Gastrocnemius medialis (tissue), 4 donors: Measurements from ENCODE around the gene TEKT1. TPM values are rescaled to one million over a fixed set of nuclear protein-coding genes. Genes with fewer than 3 reads are reported as not detected.
"Not testable (repeated sequence)": the region's sequence is repeated elsewhere in the genome, so short reads cannot be mapped to it uniquely, and the experiment has no call there.

Source experiments
- ATAC-seq, 2 donors: fragments of 150-250 bp; one replicate each; pipeline ENCODE4 v1.9.1; 2016
- DNase-seq, 2 donors: peaks; one replicate each; pipeline ENCODE4 v3.0.0-alpha.2; 2019
- H3K27ac ChIP-seq, 4 donors: fragments of 200-600 bp; sonication (generic); 1 replicate in 1 of 4; 2 replicates in 3 of 4; pipeline ENCODE4 v1.5.1; 2016 to 2018; ENCODE audit warnings: mild to moderate bottlenecking in 2 of 4, moderate library complexity in 1 of 4
- H3K27me3 ChIP-seq, 3 donors: fragments of 200-600 bp; sonication (generic) in 2 of 3; 1 replicate in 1 of 3; 2 replicates in 2 of 3; pipeline versions ENCODE4 v1.5.1 to v1.6.0; 2016 to 2019; ENCODE audit warnings: mild to moderate bottlenecking in 1 of 3, moderate library complexity in 1 of 3
- H3K36me3 ChIP-seq, 2 donors: fragments of 200-600 bp; sonication (generic) in 1 of 2; one replicate each; pipeline ENCODE4 v1.5.1; 2017 to 2018
- H3K4me1 ChIP-seq, 2 donors: fragments of 200-600 bp; sonication (generic) in 1 of 2; one replicate each; pipeline ENCODE4 v1.5.1; 2016 to 2017; ENCODE audit warnings: mild to moderate bottlenecking in 2 of 2
- H3K4me3 ChIP-seq, 4 donors: fragments of 200-600 bp; sonication (generic) in 3 of 4; 1 replicate in 1 of 4; 2 replicates in 3 of 4; pipeline ENCODE4 v1.5.1; 2016 to 2019; ENCODE audit warnings: mild to moderate bottlenecking in 2 of 4
- H3K9me3 ChIP-seq, 3 donors: fragments of 200-600 bp; sonication (generic) in 2 of 3; 1 replicate in 1 of 3; 2 replicates in 2 of 3; pipeline ENCODE4 v1.5.1; 2016 to 2019
- POLR2A ChIP-seq, 2 donors: fragments of 450-650 bp; IDR thresholded peaks; one replicate each; pipeline ENCODE4 v1.6.1; 2017; ENCODE audit warnings: antibody characterized with exemption in 2 of 2, mild to moderate bottlenecking in 2 of 2, moderate library complexity in 2 of 2
- in situ Hi-C, 4 donors: fragments of 200-750 bp; cut with MboI; loops; one replicate each; pipeline versions ENCODE4 v1.15.0 to v1.8.0; 2017; ENCODE audit warnings: low sequenced_read_pairs in 4 of 4
- intact Hi-C: fragments of 100-400 bp; cut with DNase I; formaldehyde crosslinking; loops from one replicate; pipeline ENCODE4 v1.15.1; 2023; ENCODE audit warnings: low total_unique reads
- total RNA-seq, 4 donors: library from RNA; depleted of rRNA; stranded (reverse); fragments of >200 nt; gene quantifications; one replicate each; pipeline versions ENCODE4 v1.1.0 to v1.2.3, GENCODE V29; 2016
- TF ChIP-seq, protein P1 (sequence below), 5 experiments: fragments of 450-650 bp in 3 of 5; fragments of 200-600 bp in 2 of 5; sonication (generic) in 2 of 5; IDR thresholded peaks in 4 of 5; conservative IDR thresholded peaks in 1 of 5; 1 replicate in 4 of 5; 2 replicates in 1 of 5; pipeline ENCODE4 v1.5.1; 2016 to 2019; ENCODE audit warnings: antibody characterized with exemption in 5 of 5, mild to moderate bottlenecking in 3 of 5, moderate library complexity in 3 of 5

TEKT1 gene
- total RNA-seq, 4 donors from 2014 or later, result not detected

DNA sequence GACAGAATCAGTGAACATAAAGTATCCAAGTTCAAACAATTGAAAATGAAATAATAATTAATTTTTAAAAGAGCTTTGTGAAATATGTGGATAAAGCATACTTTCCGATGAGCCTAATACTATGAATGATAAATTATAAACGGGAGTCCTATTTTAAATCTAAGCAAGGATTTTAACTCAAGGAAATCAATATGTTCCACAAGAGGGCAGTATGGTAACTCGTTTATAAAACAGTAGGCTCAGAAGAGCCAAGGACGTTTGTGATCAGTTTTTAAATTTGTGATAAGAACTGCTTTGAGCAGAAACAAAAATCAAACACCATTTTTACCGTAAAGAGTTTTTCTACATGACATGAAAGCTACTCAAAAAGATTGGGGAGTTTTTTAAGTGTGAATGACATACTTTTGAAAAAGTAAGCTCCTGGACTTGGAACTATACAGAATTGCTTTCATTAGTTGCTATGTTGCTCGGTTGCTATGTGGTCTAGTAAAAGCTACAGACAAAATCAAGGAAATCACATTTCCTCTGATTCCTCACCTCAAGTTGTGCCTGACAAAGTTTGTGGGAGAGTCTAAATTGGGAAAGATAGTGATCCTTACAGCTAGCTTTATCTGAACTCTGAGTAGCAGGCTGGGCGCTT, 11.8 kb upstream of the TEKT1 start:
- ATAC-seq, result no peak
- no peak overlapping the region for H3K4me3 ChIP-seq
- in situ Hi-C loops, result loop anchor here (5.0 to 25.0 kb wide), 4 partner anchors 156 to 181 kb away; partner anchors contain the start of genes C17orf100 (in 1 of the 4) and MED31 (in 1 of the 4)

DNA sequence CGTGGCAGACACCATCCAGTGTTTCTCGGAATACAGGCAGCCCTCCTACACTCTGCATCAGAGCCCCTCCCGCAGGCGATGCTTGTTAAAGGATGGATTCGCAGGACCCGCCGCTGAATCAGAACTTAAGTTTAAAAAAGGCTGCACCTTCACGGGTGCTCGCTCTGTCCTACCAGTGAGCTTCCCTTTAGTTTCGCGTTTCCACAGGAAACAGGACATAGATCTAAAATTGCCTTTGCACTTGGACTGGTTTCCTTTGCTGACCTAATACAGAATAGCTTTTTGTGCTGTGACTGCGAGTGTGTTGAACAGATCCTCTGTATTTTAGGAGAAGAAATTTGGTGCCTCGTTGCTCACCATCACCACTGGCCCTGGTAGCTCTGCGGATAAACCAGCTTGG, 10.2 kb upstream of the TEKT1 start:
- ATAC-seq, H3K9me3 ChIP-seq, DNase-seq, H3K4me3 ChIP-seq, intact Hi-C loops, H3K4me1 ChIP-seq, H3K36me3 ChIP-seq, H3K27ac ChIP-seq: not testable (repeated sequence)
- in situ Hi-C loops, result loop anchor here (5.0 to 25.0 kb wide), 4 partner anchors 154 to 179 kb away; partner anchors contain the start of genes C17orf100 (in 1 of the 4) and MED31 (in 1 of the 4)
- peaks cover 15 to 24% (median 18%) of the 10 kb centered on the region in 3 donors for H3K27me3 ChIP-seq

More for the DNA sequence above, 11.8 kb upstream of the TEKT1 start:
- intact Hi-C loops, result loop anchor here (1.0 kb wide), 1 partner anchor 177 kb away; no protein-coding TSS in a partner anchor
- Histone ChIP-seq H3K4me1 (no peaks in the 10 kb centered on the region), H3K27ac (no peak overlapping the region), H3K27me3 (peaks cover 10 to 19% (median 12%) of the 10 kb centered on the region in 3 donors), H3K36me3 (no peaks in the 10 kb centered on the region), H3K9me3 (no peaks in the 10 kb centered on the region)
- no peak for TF ChIP-seq POLR2A (IDR thresholded peaks at IDR 0.05)
- TF ChIP-seq, protein P1, sequence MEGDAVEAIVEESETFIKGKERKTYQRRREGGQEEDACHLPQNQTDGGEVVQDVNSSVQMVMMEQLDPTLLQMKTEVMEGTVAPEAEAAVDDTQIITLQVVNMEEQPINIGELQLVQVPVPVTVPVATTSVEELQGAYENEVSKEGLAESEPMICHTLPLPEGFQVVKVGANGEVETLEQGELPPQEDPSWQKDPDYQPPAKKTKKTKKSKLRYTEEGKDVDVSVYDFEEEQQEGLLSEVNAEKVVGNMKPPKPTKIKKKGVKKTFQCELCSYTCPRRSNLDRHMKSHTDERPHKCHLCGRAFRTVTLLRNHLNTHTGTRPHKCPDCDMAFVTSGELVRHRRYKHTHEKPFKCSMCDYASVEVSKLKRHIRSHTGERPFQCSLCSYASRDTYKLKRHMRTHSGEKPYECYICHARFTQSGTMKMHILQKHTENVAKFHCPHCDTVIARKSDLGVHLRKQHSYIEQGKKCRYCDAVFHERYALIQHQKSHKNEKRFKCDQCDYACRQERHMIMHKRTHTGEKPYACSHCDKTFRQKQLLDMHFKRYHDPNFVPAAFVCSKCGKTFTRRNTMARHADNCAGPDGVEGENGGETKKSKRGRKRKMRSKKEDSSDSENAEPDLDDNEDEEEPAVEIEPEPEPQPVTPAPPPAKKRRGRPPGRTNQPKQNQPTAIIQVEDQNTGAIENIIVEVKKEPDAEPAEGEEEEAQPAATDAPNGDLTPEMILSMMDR (IDR thresholded peaks at IDR 0.05 in 4 of 5, conservative IDR thresholded peaks at IDR 0.05 in 1 of 5), result peak; percentile 17 to 57 (median 36)
- no peak for DNase-seq

DNA sequence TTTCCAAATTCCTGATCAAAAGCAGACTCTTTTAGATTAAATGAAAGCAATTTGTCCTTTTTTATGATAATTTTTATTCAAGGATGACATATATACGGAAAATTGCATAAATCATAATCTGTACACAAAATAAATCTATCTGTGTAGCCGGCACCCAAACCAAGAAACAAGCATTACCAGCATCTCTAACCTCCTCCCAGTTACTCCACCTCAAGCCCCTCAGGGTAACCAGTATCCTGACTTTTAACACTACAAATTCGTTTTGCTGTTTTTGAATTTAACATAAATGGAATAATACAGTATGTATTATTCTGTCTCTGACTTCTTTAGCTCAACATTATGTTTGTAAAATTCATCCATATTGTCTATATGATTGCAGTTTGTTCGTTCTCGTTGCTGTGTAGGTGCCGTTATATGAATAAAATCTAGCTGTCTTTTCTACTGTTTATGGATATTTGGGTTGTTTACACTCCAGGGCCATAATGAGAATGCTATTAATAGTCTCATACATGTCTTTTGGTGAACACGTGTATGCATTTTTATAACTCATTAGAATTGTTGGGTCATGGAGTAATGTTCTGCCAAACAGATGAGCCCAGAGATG, 1.0 kb downstream of the TEKT1 start:
- TF ChIP-seq, protein P1 (IDR thresholded peaks at IDR 0.05 in 4 of 5, conservative IDR thresholded peaks at IDR 0.05 in 1 of 5), result no peak
- TF ChIP-seq POLR2A (IDR thresholded peaks at IDR 0.05), result no peak
- in situ Hi-C loops, result loop anchor here in 2 of 4 donors (25.0 kb wide), 2 partner anchors 143 to 168 kb away; partner anchors contain the start of genes C17orf100 (in 1 of the 2) and MED31 (in 1 of the 2)
- peaks cover 27 to 49% (median 46%) of the 10 kb centered on the region in 3 donors for H3K27me3 ChIP-seq

DNA sequence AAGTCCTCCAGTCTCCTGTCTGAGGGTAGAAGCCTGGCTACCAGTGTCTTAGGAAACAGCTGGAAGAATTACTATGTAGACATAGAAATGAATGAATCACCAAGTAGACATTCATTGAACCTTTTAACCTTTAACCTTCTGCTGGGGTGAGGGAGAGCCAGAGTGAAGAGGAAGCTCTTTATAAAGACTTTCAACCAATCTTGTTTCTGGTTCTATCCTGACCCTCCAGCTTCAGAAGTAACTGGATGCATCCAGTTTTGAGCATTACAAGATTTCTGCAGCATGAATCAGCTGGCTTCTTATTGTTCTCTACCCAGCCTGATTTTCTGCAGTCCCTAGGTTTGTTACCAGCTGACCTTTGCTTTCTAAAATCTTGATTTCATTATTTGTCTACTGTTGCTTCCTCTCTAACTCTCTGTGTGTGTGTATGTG, 8.5 kb downstream of the TEKT1 start:
- DNase-seq (no peak), ATAC-seq (no peak)
- H3K4me3 ChIP-seq, result no peak overlapping the region
- H3K36me3 ChIP-seq, result no peaks in the 10 kb centered on the region
- peaks cover 0 to 6% (median 4%) of the 10 kb centered on the region in 3 donors for H3K27me3 ChIP-seq
- H3K9me3 ChIP-seq, result no peaks in the 10 kb centered on the region
- TF ChIP-seq POLR2A (IDR thresholded peaks at IDR 0.05), result no peak
- TF ChIP-seq, protein P1 (IDR thresholded peaks at IDR 0.05 in 4 of 5, conservative IDR thresholded peaks at IDR 0.05 in 1 of 5), result no peak
- in situ Hi-C loops (no loop called here), intact Hi-C loops (no loop called here)
- no peaks in the 10 kb centered on the region for H3K4me1 ChIP-seq
- no peak overlapping the region for H3K27ac ChIP-seq

More for the DNA sequence above, 1.0 kb downstream of the TEKT1 start:
- Histone ChIP-seq H3K4me3 (no peak overlapping the region), H3K4me1 (no peaks in the 10 kb centered on the region), H3K36me3 (no peaks in the 10 kb centered on the region), H3K9me3 (no peaks in the 10 kb centered on the region), H3K27ac (no peak overlapping the region)
- DNase-seq, result no peak
- no peak for ATAC-seq
- intact Hi-C loops, result no loop called here

DNA sequence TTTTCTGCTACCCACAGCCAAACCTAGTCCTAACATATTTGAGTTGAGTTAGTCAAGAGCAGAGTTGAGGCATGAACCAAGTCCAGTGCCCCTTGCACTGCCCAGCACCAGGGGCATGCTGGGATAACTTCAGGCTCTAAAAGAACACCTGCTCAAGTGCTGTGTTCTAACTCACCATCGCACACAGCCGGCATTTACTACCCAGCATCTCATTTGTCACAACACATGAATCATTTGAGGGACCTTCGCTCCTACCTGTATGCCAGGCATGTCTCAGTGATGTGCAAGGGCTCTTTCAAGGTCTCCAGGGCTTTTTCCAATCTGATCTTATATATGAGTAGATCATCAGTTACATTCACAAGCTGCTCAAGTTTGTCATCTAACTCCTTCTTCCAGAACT, 12.6 kb downstream of the TEKT1 start:
- Histone ChIP-seq H3K36me3 (no peaks in the 10 kb centered on the region), H3K27ac (no peak overlapping the region), H3K4me1 (no peaks in the 10 kb centered on the region), H3K9me3 (no peaks in the 10 kb centered on the region), H3K27me3 (peaks cover 0 to 4% (median 0%) of the 10 kb centered on the region in 3 donors), H3K4me3 (no peak overlapping the region)
- in situ Hi-C loops (no loop called here), intact Hi-C loops (no loop called here)
- DNase-seq (no peak), ATAC-seq (no peak)
- TF ChIP-seq, protein P1 (IDR thresholded peaks at IDR 0.05 in 4 of 5, conservative IDR thresholded peaks at IDR 0.05 in 1 of 5), result no peak
- TF ChIP-seq POLR2A (IDR thresholded peaks at IDR 0.05), result no peak

DNA sequence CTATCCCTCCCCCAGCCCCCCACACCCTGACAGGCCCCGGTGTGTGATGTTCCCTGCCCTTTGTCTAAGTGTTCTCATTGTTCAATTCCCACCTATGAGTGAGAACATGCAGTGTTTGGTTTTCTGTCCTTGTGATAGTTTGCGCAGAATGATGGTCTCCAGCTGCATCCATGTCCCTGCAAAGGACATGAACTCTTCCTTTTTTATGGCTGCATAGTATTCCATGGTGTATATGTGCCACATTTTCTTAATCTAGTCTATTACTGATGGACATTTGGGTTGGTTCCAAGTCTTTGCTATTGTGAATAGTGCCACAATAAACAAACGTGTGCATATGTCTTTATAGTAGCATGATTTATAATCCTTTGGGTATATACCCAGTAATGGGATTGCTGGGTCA, 15.2 kb downstream of the TEKT1 start:
- in situ Hi-C loops, result not testable (repeated sequence)

More for the DNA sequence above, 15.2 kb downstream of the TEKT1 start:
- H3K27me3 ChIP-seq, intact Hi-C loops, H3K4me1 ChIP-seq, H3K9me3 ChIP-seq, H3K4me3 ChIP-seq, DNase-seq, H3K27ac ChIP-seq, ATAC-seq, H3K36me3 ChIP-seq: not testable (repeated sequence)
